Activated effector memory CD4-positive, alpha-beta T cell treated with Interleukin-2 at 50 U/mL for 16 hours (primary cell): ENCODE data around the gene FIBP.
"Not testable (repeated sequence)": the region's sequence is repeated elsewhere in the genome, so short reads cannot be mapped to it uniquely, and the experiment has no call there.

Experiments used
- DNase-seq: peaks from one replicate; pipeline ENCODE4 v3.0.0-alpha.2; 2020

Gene FIBP

GRCh38 chr11:65912845-65913244 is 24.6 kb upstream of the FIBP start:
- no peak for DNase-seq

GRCh38 chr11:65911682-65912568 is 23.7 kb upstream of the FIBP start:
- no peak for DNase-seq

- no peak for DNase-seq
Observed at GRCh38 chr11:65907878-65908277, 19.6 kb upstream of the FIBP start.

- no peak for DNase-seq
Observed at GRCh38 chr11:65906602-65907001, 18.3 kb upstream of the FIBP start.

- DNase-seq = no peak
Observed at GRCh38 chr11:65903715-65904114, 15.4 kb upstream of the FIBP start.

- DNase-seq = no peak
Observed at GRCh38 chr11:65903068-65903481, 14.8 kb upstream of the FIBP start.

GRCh38 chr11:65900899-65901180 is 12.6 kb upstream of the FIBP start:
- DNase-seq = no peak

- peak; percentile 86 for DNase-seq
Observed at GRCh38 chr11:65900125-65900898, 12.0 kb upstream of the FIBP start, which contains the start of gene FOSL1. TSS of gene FOSL1 (minus strand) at chr11:65900388. CDS start at chr11:65900339, 49 bp downstream.

GRCh38 chr11:65899356-65900124 is 11.3 kb upstream of the FIBP start:
- peak; percentile 35 for DNase-seq

GRCh38 chr11:65898656-65899355 is 10.5 kb upstream of the FIBP start:
- no peak for DNase-seq

GRCh38 chr11:65897020-65897471 is 8.8 kb upstream of the FIBP start:
- no peak for DNase-seq

- no peak for DNase-seq
Observed at GRCh38 chr11:65896034-65896999, 8.0 kb upstream of the FIBP start.

GRCh38 chr11:65895482-65895981 is 7.3 kb upstream of the FIBP start:
- no peak for DNase-seq

GRCh38 chr11:65894034-65894591 is 5.8 kb upstream of the FIBP start:
- no peak for DNase-seq

GRCh38 chr11:65892661-65893317 is 4.5 kb upstream of the FIBP start:
- no peak for DNase-seq

GRCh38 chr11:65892137-65892540 is 3.9 kb upstream of the FIBP start:
- not testable (repeated sequence) for DNase-seq

- DNase-seq = no peak
Observed at GRCh38 chr11:65891219-65892136, 3.2 kb upstream of the FIBP start.

GRCh38 chr11:65890324-65891218 is 2.3 kb upstream of the FIBP start, which contains the start of gene CCDC85B:
TSS of gene CCDC85B (plus strand) at chr11:65890673. CDS start at chr11:65890784, 111 bp downstream.
- peak; percentile 97 for DNase-seq
